Stimulated activated CD8-positive, alpha-beta memory T cell treated with anti-CD3 and anti-CD28 coated beads, Interleukin-4, amount 100 ng/mL, for 1 hour (primary cell): Measurements from ENCODE around the gene MGMT.

Experiments used
- DNase-seq, 2 donors: peaks; one replicate each; pipeline ENCODE4 v3.0.0-alpha.2; 2020; ENCODE audit warnings: low read depth in 2 of 2, low spot score in 1 of 2

Gene MGMT

DNA sequence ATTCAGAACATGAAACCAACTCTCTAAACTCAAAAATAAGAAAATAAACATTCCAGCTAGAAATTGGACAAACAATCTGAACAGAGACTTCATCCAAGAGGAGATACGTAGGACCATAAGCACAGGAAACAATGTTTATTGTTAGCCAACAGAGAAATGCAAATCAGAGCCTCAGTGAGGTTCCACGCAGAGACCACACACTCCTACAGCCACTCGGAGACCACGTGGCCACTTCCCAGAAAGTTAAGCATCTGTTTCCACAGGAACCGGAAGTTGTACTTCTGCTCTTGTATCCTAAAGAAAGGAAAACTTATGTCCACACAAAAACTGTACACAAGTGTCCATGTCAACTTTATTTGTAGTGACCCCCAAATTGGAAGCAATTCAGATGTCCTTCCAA is 214.8 kb downstream of the MGMT start:
- DNase-seq, result no peak

DNA sequence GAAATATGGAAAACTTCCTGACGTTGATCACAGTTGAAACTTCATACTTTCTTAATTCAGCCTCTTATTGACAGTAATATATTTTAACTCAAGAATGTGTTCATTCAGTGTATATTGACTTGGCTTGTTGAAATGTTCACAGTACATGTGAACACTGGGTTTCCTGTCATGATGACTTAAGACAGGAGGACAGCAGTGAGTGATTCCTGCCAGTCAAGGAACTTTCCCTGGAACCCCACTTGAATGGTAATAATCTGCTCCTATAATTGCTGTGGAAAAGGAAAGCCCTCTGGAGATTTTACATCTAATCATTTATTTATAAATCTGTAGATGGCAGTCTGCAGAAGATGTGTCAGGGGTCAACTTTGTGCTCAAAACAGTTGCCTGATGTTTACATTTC is 216.5 kb downstream of the MGMT start:
- DNase-seq, result no peak

GRCh38 chr10:129683920-129684319 is 216.9 kb downstream of the MGMT start:
- no peak for DNase-seq

DNA sequence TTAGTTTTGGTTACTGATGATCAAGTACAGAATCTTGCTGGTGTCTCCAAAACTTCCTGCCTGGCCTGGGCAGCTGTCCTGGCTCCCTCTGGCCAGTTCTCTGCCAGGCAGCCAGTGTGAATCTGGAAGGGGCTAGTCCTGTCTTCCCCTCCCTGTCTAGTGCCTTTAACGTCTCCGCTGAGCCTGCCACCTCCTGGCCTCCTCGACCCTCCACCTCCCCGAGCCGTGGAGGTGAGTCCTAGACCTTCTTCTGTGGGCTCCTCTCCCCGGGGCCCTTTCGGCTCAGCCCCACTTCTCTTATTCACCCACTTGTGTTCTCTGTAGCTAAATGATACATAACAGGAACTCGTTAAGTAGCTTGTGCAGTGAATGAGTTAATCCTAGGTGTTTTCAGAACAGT is 218.2 kb downstream of the MGMT start:
- no peak for DNase-seq

DNA sequence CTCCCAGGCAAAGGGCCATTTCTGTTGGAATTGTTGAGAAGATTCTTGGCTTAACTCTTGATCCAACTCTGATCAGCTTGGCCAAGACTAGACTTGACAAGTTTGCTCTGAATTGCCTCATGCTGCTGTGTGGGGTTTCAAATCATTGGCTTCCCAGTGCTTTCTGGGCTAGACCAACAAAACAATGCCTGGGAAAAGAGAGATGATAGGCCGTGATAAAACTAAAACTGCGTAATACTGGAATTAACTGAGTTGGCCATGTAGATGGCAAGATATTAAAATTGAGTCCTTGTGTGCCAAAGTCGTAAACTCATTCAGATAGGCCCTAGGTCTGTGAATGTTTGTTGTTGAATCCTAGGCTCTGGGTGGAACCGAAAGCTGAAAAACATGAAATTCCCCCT is 222.6 kb downstream of the MGMT start:
- no peak for DNase-seq

DNA sequence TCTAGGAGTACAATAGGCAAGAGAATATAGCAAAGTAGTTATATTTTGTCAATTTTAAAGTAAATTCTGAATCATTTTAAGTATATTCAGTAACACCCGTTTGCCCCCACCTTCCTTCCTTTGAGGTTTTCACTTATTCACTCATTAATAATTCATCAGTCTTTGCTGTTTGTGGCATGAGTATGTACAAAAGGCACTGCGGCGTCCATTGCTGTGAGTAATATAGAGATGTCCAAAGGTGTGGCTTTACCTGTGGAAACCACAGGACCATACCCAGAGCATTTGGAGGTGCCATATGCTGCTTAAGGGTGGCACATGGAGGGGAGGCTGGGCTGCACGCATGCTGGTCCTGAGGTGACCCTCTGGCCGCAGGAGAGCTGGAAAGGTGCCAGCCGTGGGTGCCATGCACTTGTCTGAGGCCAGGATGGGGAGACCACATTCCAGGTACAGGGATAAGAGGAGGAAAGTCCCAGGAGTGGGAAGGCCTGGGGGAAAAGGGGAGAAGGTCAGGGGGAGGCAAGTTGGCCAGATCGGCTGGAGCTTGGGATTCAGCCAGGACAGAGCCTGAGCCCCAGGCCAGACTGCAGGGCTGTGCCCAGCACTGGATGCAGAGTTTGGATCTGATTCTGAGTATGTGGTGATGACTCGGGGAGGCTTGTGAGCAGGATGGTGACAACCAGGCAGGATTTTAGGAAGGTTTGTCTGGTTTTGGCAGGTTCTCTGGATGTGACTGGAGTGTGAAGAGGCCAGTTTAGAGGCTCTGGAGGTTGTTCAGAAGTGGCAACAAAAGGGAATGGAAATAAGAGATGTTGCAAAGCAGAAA is 223.4 kb downstream of the MGMT start:
- DNase-seq, result no peak

GRCh38 chr10:129692695-129693094 is 225.7 kb downstream of the MGMT start:
- no peak for DNase-seq

DNA sequence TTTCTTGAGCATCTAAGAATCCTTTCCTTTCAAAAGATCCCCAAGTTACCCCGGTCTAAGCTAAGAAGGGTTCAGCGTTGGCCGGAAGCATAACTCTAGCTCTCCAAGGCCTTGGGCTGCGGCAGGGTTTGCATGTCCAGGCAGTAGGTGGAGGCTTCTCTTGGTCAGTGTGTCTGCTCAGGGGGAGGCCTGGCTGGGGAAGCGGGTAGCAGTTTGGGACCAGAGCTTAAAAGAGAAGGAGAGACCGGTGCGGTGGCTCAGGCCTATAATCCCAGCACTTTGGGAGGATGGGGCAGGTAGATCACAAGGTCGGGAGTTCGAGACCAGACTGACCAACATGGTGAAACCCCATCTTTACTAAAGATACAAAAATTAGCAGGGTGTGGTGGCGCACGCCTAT is 226.3 kb downstream of the MGMT start:
- DNase-seq, result no peak

- no peak for DNase-seq
Measured at GRCh38 chr10:129694184-129694583, 227.1 kb downstream of the MGMT start.

DNA sequence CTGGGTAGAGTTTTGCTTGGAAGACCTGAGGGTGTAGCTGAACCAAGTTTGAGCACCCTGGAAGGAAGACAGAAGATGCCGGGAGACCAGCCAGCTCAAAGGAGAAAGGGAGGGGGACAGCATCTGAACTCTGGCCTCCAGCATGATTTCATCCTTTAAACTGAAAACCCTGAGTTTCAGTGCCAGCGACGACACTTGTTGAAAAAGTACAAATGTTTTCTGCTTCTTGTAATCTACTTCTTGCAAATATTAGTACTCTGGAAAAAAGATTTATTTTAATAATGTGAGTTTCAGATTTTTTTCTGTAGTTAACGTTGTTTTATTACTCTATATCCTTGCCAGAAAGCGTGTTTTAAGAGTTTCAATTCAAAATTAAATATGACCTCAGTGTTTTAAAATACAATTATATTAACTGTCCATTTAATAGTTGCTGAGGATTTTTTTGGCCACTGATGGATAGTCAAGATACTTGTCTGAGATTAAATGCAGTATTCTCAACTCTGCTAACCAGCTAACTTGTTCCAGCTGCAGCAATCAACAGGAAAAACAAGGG is 227.7 kb downstream of the MGMT start:
- DNase-seq, result no peak

- DNase-seq, result no peak
Measured at GRCh38 chr10:129695671-129696070, 228.6 kb downstream of the MGMT start.

DNA sequence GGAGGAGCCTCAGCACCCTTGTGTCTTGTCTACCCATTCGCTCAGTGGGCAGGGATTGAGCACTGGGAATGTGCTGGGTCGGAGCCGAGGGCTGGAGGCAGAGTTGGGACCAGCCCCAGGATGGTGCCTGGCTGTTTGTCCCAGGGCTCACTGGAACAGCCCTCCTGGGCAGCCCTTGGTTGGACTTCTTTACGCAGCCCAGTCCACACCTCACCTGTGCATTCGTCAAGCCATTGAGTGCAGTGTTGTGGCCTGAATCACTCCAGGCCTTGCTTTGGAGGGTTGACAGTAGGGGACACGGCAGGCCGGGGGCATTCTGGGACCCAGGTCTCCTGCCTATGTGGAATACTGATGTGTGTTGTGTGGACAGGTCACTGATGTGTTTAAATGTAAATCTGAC is 229.6 kb downstream of the MGMT start:
- no peak for DNase-seq

DNA sequence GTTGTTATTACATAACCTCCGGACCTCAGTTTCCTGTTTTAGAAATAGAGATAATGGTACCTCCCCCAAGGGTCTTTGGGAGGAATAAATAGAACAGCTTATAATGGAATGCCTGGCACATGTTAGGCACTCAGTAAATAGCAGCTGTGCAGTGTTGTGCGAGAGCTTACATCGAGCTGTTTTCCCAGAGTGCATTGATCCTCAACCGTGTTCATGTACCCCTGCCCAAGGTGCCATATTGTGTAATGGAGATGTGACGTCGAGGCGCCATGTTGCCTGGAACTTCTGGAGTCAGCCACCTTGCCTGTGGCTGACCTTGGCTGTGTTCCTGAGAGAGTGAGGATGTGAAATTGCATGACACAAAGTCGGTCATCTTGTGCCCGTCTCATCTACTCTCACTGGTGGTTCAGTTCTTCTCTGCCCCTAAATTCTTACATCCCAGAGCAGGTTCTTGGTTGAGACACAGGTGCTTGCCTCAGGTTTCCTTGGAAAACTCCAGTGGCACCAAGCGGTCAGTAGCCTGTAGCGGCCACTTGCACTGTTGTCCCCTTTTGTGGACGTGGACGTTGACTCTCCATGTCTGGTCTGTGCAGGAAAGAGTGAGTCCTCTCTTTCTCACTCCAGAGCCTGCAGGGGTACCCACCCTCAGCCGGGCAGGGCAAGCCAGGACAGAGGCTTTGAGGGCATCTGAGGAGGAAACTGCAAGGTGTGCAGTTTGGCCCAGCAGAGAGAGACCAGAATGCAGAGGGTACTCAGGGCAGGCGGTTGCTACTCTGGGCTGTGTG is 230.6 kb downstream of the MGMT start:
- no peak for DNase-seq

GRCh38 chr10:129699722-129700340 is 232.8 kb downstream of the MGMT start:
- no peak for DNase-seq

GRCh38 chr10:129702605-129703004 is 235.6 kb downstream of the MGMT start:
- no peak for DNase-seq

- DNase-seq, result no peak
Measured at GRCh38 chr10:129703287-129704137, 236.5 kb downstream of the MGMT start.

- DNase-seq, result no peak
Measured at GRCh38 chr10:129704225-129704624, 237.2 kb downstream of the MGMT start.

DNA sequence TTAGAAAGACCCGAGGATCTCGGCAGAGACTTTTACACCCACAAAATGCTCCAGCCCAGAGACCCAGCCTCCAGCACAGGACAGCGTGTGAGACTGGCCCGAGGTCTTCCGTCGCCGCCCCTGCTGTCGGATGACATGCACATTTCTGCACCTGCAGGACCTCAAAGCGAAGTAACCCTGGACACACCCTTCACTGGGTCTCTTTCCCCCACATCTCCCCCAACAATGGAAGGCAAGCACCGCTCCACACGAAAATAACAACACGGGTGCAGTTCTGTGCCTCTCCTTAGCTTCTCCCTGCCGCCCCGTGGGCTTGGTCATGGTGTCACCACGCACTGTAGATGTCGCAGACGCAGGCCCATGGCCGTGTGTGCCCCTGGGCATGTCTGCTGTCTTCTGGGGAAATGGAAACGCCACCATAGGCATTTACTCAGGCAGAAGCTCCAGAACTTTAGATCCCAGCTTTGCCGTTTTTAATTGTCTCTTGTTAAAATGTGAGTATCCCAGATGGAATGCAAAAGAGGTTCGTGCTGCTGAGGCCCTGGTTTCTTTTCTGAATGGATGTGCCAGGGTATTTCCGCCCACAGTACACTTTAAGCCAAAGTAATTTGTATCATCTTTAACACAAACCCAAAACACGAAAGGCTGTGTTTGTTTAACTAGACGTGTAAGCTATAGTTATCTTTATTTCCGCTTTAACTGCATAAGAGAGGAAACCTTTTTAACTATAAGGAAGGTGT is 237.9 kb downstream of the MGMT start:
- DNase-seq, result no peak

- DNase-seq, result no peak
Measured at GRCh38 chr10:129705676-129706075, 238.6 kb downstream of the MGMT start.

DNA sequence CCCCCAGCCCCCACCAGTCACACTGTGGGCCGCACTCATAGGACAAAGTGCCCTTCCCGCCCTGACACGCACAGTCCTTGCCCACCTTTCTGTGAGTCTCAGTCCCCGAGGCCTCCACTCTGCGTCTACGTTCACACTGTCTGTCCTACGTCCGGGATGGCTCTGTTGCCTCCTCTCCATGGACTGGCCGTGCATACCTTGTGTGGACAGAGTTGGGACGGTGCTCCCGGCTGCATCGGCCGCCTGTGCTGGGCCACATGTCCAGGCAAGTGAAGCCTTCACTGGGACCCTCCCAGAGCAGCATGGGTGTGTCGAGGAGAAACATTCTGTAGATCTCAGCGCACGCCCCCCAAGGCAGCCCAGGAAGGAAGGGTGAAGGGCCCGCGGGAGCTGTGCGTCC is 239.0 kb downstream of the MGMT start:
- DNase-seq, result no peak
